GM19455 (cell line): ENCODE results near the gene PSD.

ENCODE experiments used
- ATAC-seq: cut with Tn5 transposase; IDR thresholded peaks from one replicate; pipeline ENCODE4 v1.9.1; 2021; ENCODE audit not compliant: unreplicated experiment

PSD gene

DNA sequence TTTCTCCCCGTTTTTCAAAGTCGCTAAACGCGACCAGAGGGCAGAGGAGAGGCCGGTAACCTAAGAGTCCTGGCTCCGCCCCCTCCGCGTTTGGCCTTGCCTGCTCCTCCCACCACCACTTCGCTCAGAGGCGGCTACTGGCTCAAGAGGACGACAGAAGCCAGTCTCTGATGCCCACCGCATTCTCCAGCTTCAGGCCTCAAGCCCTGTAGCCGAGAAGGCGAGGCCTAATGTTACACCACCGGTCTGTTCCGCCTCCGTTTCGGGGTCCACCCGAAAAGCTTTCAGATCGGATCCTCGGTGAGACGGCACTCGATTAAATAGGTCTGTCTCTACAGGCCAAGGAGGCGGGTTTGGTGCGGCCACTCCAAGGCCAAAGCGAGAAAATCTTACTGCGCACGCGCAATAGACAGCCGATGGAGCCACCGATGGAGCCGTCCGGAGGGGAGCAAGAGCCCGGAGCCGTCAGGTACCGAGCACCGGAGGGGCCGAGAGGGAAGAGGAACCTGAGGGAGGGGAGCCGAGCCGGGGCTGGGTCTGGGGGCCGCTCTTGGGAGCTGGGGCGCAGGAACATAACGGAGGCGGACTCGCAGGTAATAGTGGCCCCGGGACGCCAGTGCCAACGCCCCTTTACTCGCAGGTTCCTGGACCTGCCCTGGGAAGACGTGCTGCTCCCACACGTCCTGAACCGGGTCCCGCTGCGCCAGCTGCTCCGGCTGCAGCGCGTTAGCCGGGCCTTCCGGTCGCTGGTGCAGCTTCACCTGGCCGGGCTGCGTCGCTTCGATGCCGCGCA lies 2.3 kb upstream of the PSD start, which contains the start of gene FBXL15:
TSS of gene FBXL15 (plus strand) at position 123 of the 793 bp plus-strand sequence. CDS start at position 417, 294 bp downstream.
- ATAC-seq: peak; percentile 80

DNA sequence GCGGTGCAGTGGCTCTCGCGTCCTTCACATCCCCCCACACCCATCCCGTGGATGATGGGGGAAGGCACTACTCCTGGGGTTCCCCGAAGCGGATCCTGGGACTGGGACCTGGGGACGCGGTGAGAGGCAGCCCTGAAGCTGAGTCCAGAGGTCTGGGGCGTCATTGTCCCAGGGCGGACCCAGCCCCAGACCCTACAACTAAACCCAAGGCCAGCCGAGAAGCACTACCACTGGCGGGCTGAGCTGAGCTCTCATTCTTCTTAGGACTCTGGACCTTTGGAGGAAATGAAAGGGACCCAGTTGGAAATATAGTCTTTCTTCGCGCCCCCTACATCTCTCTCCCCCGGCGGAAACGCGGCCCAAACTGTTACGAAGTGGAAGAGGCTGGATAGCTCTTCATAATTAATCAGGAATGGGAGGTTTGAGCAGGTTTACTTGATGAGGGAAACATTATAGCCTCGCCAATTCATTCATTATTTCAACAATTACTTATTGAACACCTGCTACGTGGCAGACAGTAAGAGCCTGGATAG lies 1.7 kb upstream of the PSD start:
- no peak for ATAC-seq

DNA sequence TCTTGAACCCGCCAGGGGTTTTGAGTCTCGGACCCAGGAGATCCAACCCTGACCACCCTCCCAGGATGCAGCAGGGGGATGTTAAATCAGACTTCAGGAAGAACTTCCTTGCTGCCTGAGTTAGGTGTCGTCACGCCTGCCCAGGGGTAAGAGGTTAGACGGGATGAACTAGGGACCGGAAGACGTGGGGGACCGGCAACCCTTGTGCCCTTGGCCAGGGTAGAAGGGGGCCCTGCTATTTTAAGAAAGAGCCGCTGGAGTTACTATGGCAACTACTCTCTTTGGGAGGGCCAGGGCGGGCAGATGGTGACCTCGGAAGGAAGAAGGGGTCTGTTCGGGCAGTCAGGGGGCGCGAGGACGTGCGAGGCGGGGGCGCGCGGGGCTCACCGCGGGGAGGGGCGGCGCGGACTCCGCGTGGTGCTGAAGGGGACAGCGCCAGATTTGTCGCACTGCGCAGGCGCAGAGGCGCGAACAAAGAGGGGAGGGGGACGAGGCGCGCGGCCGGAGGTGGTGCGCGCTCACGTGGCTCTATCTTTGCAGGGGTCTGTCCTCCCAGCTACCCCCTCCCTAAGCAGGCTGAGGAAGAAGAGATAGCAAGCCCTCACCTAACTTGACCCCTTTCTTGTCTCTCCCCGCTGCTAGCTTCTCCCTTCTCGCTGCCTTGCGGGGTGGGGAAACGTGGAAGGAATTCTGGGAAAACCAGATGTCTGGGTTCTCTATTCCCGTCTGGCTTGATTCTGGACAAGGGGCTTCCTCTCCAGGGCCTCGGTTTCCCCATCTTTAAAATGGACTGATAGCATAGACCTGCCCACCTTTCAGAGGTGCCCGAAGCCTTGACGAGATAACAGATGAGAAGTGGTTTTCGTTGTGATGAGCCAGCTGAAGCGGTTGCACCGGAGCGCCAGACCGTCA lies 940 bp upstream of the PSD start:
- no peak for ATAC-seq

DNA sequence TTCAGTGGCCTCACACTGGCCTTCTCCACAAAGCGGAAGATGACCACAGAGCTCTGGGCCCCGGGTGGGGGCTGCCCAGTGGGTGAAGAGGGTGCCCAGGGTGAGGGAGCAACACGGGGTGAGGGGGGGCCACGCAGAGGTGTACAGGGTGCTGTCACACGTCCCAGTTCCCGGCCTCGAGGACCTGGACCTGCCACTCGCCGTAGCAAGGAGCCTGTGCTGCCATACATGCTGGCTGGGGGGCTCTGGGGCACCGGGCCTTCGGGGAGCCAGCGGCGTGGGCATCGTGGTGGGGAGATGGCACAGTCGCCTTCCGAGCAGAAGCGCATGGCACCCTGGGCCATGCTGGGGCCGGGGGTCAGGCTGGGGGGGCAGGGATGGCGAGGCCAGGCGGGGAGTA lies 1.9 kb downstream of the PSD start:
- ATAC-seq: no peak

- no peak for ATAC-seq
Measured at GRCh38 chr10:102416283-102416682, 2.3 kb downstream of the PSD start.

GRCh38 chr10:102414749-102415148 lies 3.8 kb downstream of the PSD start:
- ATAC-seq: no peak

DNA sequence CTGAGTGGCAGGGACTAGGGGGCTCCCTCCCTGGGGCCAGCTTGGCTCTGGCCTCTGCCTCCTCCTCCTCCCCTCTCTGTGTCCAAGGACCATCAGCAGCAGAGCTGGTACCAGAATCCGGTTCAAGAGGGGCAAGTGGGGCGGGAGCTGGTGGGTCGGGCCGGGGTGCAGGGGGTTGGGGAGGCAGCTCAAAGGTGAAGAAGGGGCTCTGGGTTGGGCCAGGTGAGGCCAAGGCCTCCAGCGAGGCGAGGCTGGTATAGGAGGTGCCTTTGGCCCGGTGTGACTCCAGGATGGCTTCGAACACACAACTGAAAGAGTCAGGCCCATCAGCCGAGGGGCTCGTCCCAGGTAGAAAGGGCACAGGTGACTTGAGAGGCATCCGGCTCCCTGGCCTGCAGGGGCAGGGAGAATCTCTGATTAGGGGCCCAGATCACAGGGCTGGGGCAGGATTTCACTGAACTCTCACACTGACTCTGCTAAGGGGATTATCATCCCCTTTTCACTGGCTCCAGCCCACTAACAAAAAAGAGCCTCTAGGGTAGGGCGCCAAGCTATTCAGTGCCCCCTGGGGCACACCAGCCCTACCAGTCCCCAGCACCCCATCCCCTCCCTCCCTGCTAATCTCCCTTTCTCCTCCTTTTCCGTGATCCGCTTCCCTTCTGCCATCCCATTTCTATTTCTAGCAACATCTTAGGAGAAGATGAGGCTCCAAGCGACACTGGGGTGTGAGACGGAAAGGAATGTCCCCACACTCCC lies 4.6 kb downstream of the PSD start:
- no peak for ATAC-seq

- ATAC-seq: no peak
Measured at GRCh38 chr10:102413053-102413705, 5.4 kb downstream of the PSD start.

DNA sequence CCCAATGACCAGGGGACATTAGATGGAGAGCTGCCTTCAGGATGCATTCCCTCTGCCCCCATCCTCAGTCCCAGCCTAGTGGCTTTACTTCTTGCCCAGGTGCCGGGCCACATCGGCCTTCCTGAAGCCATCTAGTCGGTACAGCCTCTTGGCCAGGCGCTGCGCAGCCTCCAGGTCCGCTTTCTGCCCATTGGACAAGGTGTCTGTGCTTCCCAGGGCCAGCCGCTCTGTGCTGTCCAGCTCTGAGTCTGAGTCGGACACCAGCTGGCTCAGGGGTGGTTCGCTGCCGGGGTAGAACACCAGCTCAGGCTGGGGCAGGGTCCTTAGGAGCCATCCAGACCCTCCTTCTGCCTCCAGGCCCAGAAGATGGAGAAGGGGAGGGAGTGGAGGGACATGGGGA lies 6.3 kb downstream of the PSD start:
- no peak for ATAC-seq

DNA sequence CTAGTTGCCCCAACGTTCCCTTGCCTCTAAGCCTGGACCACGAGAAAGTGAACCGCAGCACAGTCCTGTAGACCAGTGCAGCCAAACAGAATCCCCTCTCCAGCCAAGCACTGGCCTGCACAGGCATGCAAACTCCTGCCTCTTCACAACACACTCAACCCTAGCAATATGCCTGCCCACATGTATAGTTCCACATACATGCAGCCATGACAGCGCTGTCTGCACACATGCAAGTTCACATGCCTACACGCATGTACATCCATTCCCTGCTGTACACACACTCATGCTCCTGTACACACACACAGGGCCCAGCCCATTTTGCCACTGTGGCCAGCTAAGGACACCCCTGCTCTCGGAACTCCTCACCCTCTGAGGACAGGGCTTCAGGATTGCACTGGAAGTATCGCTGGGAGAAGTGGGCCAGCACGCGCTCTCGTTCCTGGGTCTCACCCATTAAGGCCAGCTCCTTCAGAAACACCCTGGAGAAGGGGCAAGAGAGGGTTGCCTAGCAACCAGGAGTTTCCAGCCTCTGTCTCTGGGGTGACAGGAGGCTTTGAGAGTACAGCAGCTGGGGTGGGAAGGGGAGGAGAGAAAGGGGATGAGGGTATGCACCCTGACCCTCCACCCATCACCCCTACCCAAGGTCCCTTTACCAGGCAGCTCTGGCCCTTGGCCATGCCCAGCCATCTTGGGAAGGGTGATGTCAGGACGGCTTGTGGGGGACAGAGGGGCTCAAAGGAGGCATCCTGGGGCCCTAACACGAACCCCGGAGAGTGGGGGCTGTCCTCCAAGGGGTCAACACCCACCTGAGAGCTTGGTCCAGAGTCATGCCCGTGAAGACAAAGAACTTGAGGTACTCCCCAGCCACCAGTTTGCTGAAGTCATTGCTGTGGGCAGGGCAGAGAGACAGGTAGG lies 7.0 kb downstream of the PSD start:
- ATAC-seq: no peak

GRCh38 chr10:102410429-102411073 lies 8.0 kb downstream of the PSD start:
- ATAC-seq: no peak

DNA sequence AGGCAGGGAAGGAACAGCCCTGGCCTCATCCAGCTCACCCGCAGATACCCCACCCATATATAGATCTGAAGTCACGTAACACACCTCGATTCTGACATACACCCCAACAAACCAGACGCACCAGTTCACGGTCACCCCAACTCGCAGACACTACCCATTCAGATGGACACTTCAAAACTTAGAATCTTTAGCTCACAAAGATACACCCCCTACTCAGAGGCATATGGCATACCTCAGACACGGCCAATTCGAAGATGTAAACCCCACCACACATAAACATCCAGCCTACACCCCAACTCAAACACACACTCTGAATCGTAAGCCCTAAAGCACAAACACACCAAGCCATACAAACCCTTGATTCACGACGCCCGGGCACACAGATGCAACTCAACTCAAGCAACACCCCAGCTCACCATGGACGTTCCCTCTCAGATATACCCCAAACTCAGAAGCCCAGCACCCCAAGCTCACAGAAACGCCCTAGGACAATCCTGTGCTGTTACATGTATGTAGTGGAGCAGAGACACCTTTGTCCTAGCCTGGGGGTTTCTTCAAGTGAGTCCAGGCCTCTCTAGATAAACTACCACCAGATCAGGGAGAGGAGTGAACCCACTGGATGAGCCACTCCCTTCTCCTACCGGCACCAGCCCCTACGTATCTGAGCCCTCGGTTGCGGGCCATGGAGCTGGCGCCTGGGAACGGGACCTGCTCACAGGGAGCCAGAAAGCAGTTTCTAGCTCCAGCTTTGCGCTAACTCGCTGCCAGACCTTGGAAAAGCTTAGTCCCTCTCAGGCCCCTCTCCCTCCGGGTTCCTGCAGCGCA lies 8.8 kb downstream of the PSD start:
- ATAC-seq: no peak

DNA sequence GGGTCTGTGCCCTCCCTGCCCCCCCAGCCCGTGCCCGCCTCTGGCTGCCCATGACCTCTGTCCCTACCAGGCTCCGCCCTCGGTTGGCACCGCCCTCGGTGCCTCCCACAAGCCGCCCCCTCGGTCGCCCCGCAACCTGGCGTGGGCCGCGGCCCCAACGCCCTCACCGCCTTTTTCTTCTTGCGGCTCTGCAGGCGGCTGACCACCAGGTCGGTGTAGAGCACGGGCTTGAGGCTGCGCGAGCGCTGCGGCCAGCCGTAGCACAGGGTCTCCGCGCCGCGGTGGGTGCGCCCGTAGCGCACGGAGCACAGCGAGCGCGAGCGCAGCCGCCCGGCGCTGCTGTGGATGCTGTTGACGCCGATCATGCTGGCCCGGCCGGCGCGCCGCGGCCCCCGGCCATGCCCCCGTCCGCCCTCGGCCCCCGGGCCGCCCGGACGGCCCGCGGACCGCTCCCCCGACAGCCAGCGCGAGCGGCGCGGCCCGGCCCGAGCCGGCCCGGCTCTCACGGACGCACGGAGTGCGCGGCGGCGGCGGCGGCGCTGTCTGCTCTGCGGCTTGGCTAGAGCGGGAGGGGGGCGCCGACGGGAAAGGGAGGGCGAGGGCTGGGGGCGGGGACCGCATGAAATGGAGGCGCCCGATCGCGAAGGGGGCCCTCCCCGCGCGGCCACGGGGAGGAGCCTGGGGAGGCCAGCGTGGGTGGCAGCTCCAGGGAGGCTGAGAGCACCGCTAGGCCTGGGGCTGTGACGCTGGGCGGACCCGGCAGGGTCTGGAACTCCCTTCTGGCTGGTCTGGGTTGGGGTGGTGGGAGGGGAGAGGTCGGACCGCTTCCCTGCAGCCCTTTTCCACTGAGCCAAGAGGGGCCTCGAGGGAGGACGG lies 9.6 kb downstream of the PSD start:
- no peak for ATAC-seq

- ATAC-seq: no peak
Measured at GRCh38 chr10:102408131-102408727, 10.4 kb downstream of the PSD start.

GRCh38 chr10:102407425-102408130 lies 11.0 kb downstream of the PSD start:
- ATAC-seq: no peak

DNA sequence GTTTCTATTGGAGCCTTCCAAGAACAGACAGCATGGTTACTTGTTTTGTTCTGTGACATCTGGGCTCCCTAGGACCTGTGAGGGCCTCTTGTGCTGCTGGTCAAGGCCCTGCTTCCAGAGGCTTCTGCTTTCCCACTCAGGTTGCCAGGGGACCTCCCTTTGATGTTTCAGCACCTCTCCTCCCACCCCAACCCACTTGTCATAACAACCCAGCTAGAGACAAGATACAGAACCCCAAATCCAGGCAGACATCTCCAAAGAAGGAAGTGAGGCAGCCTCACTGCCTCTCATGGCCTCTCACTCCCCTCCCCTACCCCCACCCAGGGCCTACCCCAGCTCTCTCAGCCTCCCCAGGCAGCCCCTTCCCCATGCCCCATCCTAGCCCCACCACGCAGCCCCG lies 11.8 kb downstream of the PSD start:
- ATAC-seq: no peak
